Gastroesophageal sphincter (tissue), 4 donors: ENCODE results near the gene RFLNA. TPM values are rescaled to one million over a fixed set of nuclear protein-coding genes. Genes with fewer than 3 reads are reported as not detected.

Experiments used
- ATAC-seq: fragments of 150-250 bp; one replicate; pipeline ENCODE4 v1.9.1; 2016; ENCODE audit warnings: mild to moderate bottlenecking, moderate library complexity
- H3K27ac ChIP-seq, 4 donors: fragments of 200-600 bp; sonication (generic) in 3 of 4; 1 replicate in 3 of 4; 2 replicates in 1 of 4; pipeline ENCODE4 v1.5.1; 2016 to 2019
- H3K27me3 ChIP-seq: fragments of 200-600 bp; sonication (generic); one replicate; pipeline ENCODE4 v1.5.1; 2019
- H3K36me3 ChIP-seq, 2 donors: fragments of 200-600 bp; sonication (generic); one replicate each; pipeline ENCODE4 v1.5.1; 2019; ENCODE audit warnings: control low read depth in 1 of 2
- H3K4me1 ChIP-seq, 3 donors: fragments of 200-600 bp; sonication (generic); 1 replicate in 2 of 3; 2 replicates in 1 of 3; pipeline ENCODE4 v1.5.1; 2016 to 2019; ENCODE audit warnings: control low read depth in 2 of 3
- H3K4me3 ChIP-seq, 2 donors: fragments of 200-600 bp; sonication (generic); one replicate each; pipeline ENCODE4 v1.5.1; 2019; ENCODE audit warnings: mild to moderate bottlenecking in 1 of 2, moderate library complexity in 1 of 2
- H3K9me3 ChIP-seq, 3 donors: fragments of 200-600 bp; sonication (generic); one replicate each; pipeline ENCODE4 v1.5.1; 2017 to 2019; ENCODE audit warnings: control low read depth in 2 of 3
- EP300 ChIP-seq: sonication (generic); formaldehyde crosslinking; IDR thresholded peaks from one replicate; pipeline ENCODE4 v1.6.1; 2017; ENCODE audit warnings: antibody characterized with exemption, mild to moderate bottlenecking
- POLR2A ChIP-seq, 2 donors: fragments of 450-650 bp; IDR thresholded peaks; one replicate each; pipeline ENCODE4 v1.6.1; 2017; ENCODE audit warnings: antibody characterized with exemption in 2 of 2, mild to moderate bottlenecking in 2 of 2, moderate library complexity in 1 of 2
- POLR2AphosphoS5 ChIP-seq: sonication (generic); formaldehyde crosslinking; IDR thresholded peaks from one replicate; pipeline ENCODE4 v1.6.1; 2017; ENCODE audit warnings: antibody characterized with exemption
- WGBS, 2 donors: methylation state at CpG; one replicate each; pipeline ENCODE4 v1.1.5; 2018; ENCODE audit warnings: low coverage in 1 of 2; 5-methylcytosine and 5-hydroxymethylcytosine counted together
- total RNA-seq, 4 donors: library from RNA; depleted of rRNA; stranded (reverse); fragments of >200 nt; gene quantifications; one replicate each; pipeline ENCODE4 v1.1.0, GENCODE V29; 2016
- TF ChIP-seq, protein P1 (sequence below), 4 experiments: fragments of 200-600 bp in 2 of 4; fragments of 450-650 bp in 2 of 4; sonication (generic) in 1 of 4; IDR thresholded peaks; one replicate each; pipeline ENCODE4 v1.5.1; 2017 to 2019; ENCODE audit warnings: antibody characterized with exemption in 4 of 4, mild to moderate bottlenecking in 2 of 4, moderate library complexity in 2 of 4

RFLNA gene
- total RNA-seq, 4 donors from 2014 or later: 0.39 to 1.2 (median 0.54) TPM; not detected in 1

GRCh38 chr12:124356221-124356620 is 61.3 kb downstream of the RFLNA start:
- no peaks in the 10 kb centered on the region for H3K9me3 ChIP-seq
- TF ChIP-seq, protein P1, sequence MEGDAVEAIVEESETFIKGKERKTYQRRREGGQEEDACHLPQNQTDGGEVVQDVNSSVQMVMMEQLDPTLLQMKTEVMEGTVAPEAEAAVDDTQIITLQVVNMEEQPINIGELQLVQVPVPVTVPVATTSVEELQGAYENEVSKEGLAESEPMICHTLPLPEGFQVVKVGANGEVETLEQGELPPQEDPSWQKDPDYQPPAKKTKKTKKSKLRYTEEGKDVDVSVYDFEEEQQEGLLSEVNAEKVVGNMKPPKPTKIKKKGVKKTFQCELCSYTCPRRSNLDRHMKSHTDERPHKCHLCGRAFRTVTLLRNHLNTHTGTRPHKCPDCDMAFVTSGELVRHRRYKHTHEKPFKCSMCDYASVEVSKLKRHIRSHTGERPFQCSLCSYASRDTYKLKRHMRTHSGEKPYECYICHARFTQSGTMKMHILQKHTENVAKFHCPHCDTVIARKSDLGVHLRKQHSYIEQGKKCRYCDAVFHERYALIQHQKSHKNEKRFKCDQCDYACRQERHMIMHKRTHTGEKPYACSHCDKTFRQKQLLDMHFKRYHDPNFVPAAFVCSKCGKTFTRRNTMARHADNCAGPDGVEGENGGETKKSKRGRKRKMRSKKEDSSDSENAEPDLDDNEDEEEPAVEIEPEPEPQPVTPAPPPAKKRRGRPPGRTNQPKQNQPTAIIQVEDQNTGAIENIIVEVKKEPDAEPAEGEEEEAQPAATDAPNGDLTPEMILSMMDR (IDR thresholded peaks at IDR 0.05): no peak
- TF ChIP-seq POLR2AphosphoS5: no peak
- TF ChIP-seq EP300: no peak
- TF ChIP-seq POLR2A (IDR thresholded peaks at IDR 0.05): no peak
- no peak overlapping the region for H3K4me3 ChIP-seq
- H3K4me1 ChIP-seq: peaks cover 0 to 72% (median 22%) of the 10 kb centered on the region in 3 donors
- H3K36me3 ChIP-seq: peaks cover 0 to 95% of the 10 kb centered on the region in 2 donors
- 100% methylated on average over 1 of the region's 5 CpGs; no CpG with 5 or more reads in 1 of the 2 donors for WGBS, 2 donors
- no peak for ATAC-seq
- no peaks in the 10 kb centered on the region for H3K27me3 ChIP-seq
- peak overlapping the region in 2 of 4 donors; percentile 7 to 54 for H3K27ac ChIP-seq

- peaks cover 0 to 74% (median 22%) of the 10 kb centered on the region in 3 donors for H3K4me1 ChIP-seq
- WGBS, 2 donors: 77 to 83% methylated on average over 12 to 15 of the region's 15 CpGs
- no peaks in the 10 kb centered on the region for H3K9me3 ChIP-seq
- no peak overlapping the region for H3K4me3 ChIP-seq
- H3K27ac ChIP-seq: peak overlapping the region in 1 of 4 donors; percentile 54
- no peak for TF ChIP-seq EP300
- TF ChIP-seq POLR2AphosphoS5: no peak
- TF ChIP-seq, protein P1 (IDR thresholded peaks at IDR 0.05): no peak
- no peak for TF ChIP-seq POLR2A (IDR thresholded peaks at IDR 0.05)
- H3K27me3 ChIP-seq: no peaks in the 10 kb centered on the region
- ATAC-seq: no peak
- H3K36me3 ChIP-seq: peaks cover 0 to 95% of the 10 kb centered on the region in 2 donors
Measured at GRCh38 chr12:124357616-124358015, 62.7 kb downstream of the RFLNA start.

GRCh38 chr12:124358572-124358971 is 63.7 kb downstream of the RFLNA start:
- peaks cover 0 to 93% of the 10 kb centered on the region in 2 donors for H3K36me3 ChIP-seq

GRCh38 chr12:124359671-124360581 is 65.0 kb downstream of the RFLNA start:
- 12 to 35% methylated on average over 6 to 10 of the region's 37 CpGs for WGBS, 2 donors
- Histone ChIP-seq H3K27ac (peak overlapping the region in 3 of 4 donors; percentile 61 to 77 (median 75)), H3K9me3 (no peaks in the 10 kb centered on the region), H3K27me3 (no peaks in the 10 kb centered on the region), H3K4me1 (peaks cover 0 to 80% (median 32%) of the 10 kb centered on the region in 3 donors), H3K4me3 (no peak overlapping the region), H3K36me3 (peaks cover 0 to 91% of the 10 kb centered on the region in 2 donors)
- TF ChIP-seq POLR2A (IDR thresholded peaks at IDR 0.05) (no peak), POLR2AphosphoS5 (peak; percentile 60)
- TF ChIP-seq, protein P1 (IDR thresholded peaks at IDR 0.05): peak in 1 of 4 experiments; percentile 12
- peak; percentile 93 for ATAC-seq

More at GRCh38 chr12:124358572-124358971, 63.7 kb downstream of the RFLNA start:
- 89% methylated on average over 7 of the region's 11 CpGs; no CpG with 5 or more reads in 1 of the 2 donors for WGBS, 2 donors
- no peak for ATAC-seq
- Histone ChIP-seq H3K27me3 (no peaks in the 10 kb centered on the region), H3K4me3 (no peak overlapping the region), H3K27ac (peak overlapping the region in 3 of 4 donors; percentile 61 to 77 (median 75)), H3K9me3 (no peaks in the 10 kb centered on the region), H3K4me1 (peaks cover 0 to 73% (median 26%) of the 10 kb centered on the region in 3 donors)
- no peak for TF ChIP-seq POLR2A (IDR thresholded peaks at IDR 0.05)
- TF ChIP-seq, protein P1 (IDR thresholded peaks at IDR 0.05): no peak
- TF ChIP-seq POLR2AphosphoS5: no peak
- TF ChIP-seq EP300: no peak
